SW 1271 (cell line): ENCODE results near the gene FOLR1.
"Not testable (repeated sequence)": the region's sequence is repeated elsewhere in the genome, so short reads cannot be mapped to it uniquely, and the experiment has no call there.

ENCODE experiments used
- DNase-seq, 2 experiments: peaks; one replicate each; lab custom pipeline; 2025; lab: John Stamatoyannopoulos, UW

Gene FOLR1

DNA sequence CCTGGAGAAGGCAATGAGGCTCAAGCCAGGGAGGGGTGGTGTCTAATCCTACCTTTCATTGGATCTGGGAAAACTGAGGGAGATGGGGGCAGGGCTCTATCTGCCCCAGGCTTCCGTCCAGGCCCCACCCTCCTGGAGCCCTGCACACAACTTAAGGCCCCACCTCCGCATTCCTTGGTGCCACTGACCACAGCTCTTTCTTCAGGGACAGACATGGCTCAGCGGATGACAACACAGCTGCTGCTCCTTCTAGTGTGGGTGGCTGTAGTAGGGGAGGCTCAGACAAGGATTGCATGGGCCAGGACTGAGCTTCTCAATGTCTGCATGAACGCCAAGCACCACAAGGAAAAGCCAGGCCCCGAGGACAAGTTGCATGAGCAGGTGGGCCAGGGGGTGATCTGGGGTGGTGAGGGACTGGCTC lies at the start of gene FOLR1:
Gene FOLR1, plus strand, starts transcription at position 180 of the 421 bp plus-strand sequence. Its CDS starts 34 bp downstream, at position 214.
- no peak for DNase-seq

DNA sequence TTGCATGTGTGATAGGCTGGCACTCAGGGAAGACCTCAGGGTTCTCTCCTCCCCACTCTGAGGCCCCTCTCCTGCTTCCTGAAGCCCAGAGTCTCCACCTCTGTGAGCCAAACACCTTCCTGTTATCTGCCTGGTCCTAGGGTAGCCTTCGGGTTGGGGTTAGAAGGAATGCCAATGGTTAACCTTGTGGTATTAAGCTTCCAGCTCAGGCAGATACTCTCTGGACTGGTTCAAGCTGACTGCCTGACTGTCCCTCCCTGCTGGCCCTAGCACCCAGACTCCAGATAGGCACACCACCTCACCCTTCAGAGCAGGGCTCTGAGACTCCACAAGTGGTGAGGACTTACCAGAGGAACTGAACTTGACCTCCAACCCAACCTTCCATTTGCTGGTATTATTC lies 49.4 kb upstream of the FOLR1 start:
- DNase-seq, result not testable (repeated sequence)

- no peak for DNase-seq
Observed at GRCh38 chr11:72144807-72145565, 47.0 kb upstream of the FOLR1 start.

DNA sequence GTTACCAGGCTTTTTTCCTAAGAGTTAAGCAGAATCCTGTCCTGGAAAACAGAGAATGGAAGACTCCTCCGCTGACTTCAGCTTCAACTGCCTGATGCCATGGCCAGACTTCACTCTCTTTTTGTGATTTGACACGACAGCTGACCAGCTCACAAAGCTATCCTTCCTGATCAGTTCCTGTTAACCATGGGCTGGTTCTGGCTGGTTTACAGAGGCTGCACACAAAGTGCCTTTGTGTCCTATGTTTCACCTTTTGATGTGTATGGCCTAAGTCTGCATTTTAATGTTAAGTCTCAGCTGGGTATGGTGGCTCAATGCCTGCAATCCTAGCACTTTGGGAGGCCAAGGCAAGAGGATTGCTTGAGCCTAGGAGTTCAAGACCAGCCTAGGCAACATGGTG lies 45.3 kb upstream of the FOLR1 start:
- DNase-seq, result no peak

DNA sequence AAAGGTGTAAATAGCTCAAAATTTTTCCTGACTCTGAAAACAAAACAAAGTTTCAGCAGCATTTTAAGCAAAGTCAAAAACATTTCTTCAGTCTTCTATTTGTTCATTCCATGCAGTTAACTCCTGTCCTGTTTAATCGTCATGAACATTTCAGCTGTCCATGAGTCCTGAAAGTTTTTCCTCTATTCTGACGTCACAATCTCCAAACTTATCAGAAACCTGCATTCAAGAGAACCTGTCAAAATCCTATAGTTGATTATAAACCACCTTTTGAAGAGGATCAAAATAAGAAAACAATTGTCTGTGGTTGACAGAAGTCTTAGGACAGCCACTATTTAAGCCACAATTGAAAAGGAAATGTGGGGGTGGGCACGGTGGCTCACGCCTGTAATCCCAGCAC lies 41.1 kb upstream of the FOLR1 start:
- DNase-seq, result no peak

DNA sequence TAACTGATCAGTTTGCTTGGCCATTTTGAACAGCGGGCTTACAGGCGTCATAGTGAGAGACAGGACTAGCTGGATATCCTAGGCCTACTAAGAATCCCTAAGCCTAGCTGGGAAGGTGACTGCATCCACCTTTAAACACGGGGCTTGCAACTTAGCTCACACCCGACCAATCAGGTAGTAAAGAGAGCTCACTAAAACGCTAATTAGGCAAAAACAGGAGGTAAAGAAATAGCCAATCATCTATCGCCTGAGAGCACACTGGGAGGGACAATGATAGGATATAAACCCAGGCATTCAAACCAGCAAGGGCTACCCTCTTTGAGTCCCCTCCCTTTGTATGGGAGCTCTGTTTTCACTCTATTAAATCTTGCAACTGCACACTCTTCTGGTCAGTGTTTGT lies 38.1 kb upstream of the FOLR1 start:
- DNase-seq, result not testable (repeated sequence)

GRCh38 chr11:72154816-72155215 lies 37.1 kb upstream of the FOLR1 start:
- no peak for DNase-seq

DNA sequence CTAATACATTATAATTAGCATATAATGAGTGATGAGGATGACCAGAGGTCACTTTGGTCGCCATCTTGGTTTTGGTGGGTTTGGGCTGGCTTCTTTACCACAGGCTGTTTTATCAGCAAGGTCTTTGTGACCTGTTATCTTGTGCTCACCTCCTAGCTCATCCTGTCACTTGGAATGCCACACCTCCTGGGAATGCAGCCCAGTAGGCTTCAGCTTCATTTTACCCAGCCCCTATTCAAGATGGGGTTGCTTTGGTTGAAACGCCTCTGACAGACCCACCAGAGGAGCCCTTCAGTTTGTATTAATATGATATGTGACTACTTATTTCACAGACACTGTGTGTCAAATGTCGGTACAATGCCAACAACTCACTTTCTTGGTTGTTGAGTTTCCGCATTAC lies 36.2 kb upstream of the FOLR1 start:
- no peak for DNase-seq

DNA sequence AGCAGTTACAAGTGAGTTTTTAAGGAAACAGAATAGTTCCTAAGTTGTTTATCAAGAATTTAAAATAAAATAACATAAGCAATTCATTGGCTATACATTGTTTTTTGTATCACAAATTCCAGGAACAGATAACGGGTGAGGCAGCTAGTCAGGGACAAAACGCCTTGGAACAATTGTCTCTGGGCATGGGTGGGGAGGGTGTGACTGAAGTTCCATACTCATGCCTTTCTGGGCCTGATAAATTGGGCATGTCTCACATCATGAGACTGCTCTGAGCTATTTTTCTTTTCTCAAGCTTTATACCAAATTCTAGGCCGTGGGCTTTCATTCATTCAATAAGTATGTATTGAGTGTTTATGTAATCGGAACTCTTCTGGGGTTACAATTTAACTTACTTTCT lies 34.8 kb upstream of the FOLR1 start:
- DNase-seq, result no peak

DNA sequence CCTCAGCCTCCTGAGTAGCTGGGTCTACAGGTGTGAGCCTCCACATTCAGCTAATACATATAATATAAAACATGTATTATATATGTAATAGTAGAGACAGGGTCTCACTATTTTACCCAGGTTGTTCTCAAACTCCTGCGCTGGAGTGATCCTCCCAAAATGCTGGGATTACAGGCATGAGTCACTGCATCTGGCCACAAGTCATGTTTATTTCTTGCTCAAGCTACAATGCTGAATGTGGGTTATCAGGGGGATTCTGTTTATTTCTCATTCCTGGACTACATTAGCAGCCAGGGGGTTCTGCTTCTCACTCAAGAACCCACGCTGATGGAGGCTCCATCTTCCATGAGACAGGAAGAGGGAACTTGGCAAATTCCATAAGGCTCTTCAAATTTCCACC lies 31.6 kb upstream of the FOLR1 start:
- no peak for DNase-seq

DNA sequence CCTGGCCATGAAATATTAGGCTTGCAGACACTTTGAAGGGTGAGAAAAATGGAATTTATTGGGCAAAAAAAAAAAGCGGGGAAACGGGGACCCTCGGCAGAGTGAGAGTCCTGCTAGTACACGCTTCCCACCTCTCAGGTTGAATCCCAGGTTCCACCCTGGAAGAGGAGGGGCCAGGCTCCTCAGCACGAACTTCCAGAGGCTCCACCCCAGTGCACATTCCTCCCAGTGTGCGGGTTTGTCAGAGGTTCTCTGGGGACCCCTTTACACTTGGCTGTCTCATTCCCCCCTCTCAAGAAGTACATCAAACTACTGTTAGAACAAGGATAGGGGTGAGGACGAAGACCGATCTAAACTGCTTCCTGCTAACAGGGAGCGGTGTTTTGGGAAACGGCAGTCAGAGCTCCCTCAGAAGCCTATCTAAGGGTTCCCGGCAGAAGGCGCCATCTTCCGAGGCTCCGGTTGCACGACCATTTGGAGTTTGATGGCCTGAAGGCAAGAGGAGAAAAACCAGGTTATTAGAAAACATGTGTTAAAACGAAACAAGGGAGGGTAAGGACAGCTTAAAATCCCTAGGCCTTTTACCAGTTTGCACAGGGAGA lies 28.9 kb upstream of the FOLR1 start:
- DNase-seq, result no peak

DNA sequence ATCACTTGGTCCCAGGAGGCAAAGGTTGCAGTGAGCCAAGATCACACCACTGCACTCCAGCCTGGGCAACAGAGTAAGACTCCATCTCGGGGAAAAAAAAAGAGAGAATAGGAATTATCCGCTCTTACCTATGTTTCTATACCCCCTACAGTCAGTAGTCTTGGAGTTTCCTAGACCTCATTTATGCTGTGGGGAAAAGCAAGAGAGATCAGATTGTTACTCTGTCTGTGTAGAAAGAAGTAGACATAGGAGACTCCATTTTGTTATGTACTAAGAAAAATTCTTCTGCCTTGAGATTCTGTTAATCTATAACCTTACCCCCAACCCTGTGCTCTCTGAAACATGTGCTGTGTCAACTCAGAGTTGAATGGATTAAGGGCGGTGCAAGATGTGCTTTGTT lies 27.8 kb upstream of the FOLR1 start:
- DNase-seq, result not testable (repeated sequence)

DNA sequence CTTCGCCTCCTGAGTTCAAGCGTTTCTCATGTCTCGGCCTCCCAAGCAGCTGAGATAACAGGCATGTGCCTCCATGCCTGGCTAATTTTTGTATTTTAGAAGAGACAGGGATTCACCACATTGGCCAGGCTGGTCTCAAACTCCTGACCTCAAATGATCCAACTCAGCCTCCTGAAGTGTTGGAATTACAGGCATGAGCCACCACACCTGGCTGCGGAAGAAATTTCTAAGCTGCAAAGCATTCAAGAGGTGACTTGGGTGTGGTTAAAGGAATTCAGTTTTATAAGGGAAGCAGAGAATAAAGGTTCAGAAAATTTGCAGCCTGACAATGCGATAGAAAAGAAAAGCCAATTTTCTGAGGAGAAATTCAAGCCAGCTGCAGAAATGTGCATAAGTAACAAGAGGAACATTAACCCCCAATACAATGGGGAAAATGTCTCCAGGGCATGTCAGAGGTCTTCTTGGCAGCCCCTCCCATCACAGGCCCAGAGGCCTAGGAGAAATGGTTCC lies 22.8 kb upstream of the FOLR1 start:
- DNase-seq, result not testable (repeated sequence)

GRCh38 chr11:72169754-72170153 lies 22.2 kb upstream of the FOLR1 start:
- not testable (repeated sequence) for DNase-seq

DNA sequence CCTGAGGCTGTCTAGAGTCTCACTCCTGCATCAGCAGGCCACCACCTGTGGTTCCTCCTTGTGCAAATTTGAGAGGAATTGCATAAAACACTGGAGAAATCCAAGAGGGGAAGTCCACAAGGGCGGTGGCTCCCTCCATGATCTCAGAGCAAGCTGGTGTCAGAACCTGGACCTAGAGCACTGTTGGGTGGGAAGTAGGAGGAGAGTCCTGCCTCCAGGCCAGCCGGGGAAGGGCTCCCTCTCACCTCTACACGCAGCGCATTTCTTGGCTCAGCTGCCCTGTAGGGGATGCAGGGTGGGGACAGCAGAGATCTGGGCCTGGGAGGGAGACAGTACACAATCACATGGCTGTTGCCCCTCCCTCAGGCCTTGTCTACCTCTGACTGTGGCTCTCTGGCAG lies 19.9 kb upstream of the FOLR1 start:
- not testable (repeated sequence) for DNase-seq

GRCh38 chr11:72173291-72173690 lies 18.6 kb upstream of the FOLR1 start:
- DNase-seq, result no peak

- no peak for DNase-seq
Observed at GRCh38 chr11:72174302-72175070, 17.5 kb upstream of the FOLR1 start.

DNA sequence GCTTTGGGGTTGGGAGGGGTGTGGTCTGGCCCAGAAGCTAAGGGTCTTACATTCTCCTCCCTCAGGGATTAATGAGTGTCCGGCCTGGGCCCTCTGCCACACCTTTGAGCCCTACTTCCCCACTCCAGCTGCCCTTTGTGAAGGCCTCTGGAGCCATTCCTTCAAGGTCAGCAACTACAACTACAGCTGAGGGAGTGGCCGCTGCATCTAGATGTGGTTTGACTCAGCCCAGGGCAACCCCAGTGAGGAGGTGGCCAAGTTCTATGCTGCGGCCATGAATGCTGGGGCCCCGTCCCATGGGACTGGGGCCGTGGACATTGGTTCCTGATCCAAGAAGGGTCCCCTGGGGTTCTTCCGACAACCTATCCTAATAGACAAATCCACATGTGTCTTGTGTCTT lies 14.3 kb upstream of the FOLR1 start:
- no peak for DNase-seq

DNA sequence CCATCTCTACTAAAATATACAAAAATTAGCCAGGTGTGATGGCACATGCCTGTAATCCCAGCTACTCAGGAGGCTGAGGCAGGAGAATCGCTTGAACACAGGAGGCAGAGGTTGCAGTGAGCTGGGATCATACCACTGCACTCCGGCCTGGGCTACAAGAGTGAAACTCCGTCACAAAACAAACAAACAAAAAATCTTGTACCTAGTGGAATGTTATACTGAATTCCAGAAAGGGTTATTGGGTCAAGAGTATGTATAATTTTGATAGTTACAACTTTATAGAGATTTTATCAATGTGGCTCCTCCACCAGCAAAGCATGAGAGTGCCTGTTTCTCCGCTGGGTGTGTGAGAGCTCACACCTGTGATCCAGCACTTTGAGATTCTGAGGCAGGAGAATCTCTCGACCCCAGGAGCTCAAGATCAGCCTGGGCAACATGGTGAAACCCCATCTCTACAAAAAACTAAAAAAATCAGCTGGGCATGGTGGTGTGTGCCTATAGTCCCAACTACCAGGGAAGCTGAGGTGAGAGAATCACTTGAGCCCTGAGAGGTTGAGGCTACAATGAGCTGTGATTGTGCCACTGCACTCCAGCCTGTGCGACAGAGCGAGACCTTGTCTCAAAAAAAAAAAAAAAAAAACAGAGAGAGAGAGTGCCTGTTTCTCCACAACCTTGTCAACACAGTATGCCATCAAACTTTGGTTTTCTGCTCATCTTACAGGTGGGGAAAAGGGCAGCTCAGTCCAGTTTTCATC lies 12.7 kb upstream of the FOLR1 start:
- no peak for DNase-seq

- no peak for DNase-seq
Observed at GRCh38 chr11:72179804-72180396, 12.0 kb upstream of the FOLR1 start.

DNA sequence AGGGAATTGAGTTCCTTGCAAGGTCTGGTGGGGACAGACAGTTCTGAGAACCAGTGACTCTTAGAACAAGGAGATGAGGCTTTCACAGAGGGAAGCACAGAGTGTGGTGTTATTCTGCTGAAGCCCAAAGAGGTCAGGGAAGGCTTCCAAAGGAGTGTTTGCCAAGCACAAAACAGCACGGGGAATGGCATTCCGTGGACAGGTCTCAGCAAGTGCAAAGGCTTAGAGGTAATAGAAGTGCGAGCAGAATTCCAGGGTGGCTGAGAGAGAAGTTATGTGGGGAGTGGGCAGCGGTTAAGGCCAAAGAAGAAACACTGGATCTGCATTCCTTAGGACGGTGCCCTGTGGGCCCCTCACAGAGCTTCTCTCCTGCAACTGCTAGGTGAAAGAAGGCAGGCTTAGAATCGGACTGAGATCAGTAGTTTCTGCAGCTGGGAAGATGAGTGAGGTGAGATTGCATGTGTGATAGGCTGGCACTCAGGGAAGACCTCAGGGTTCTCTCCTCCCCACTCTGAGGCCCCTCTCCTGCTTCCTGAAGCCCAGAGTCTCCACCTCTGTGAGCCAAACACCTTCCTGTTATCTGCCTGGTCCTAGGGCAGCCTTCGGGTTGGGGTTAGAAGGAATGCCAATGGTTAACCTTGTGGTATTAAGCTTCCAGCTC lies 10.9 kb upstream of the FOLR1 start:
- DNase-seq, result not testable (repeated sequence)
